A549 (cell line): Measurements from ENCODE around the gene C4BPB. TPM values are rescaled to one million over a fixed set of nuclear protein-coding genes. Genes with fewer than 3 reads are reported as not detected.

ENCODE experiments used
- ATAC-seq, 2 experiments: fragments of 200-7000 bp in 1 of 2; fragments of >200 bp in 1 of 2; cut with Nextera tagmentation in 1 of 2; cut with Tn5 transposase in 1 of 2; 3 replicates each; pipeline versions ENCODE4 v1.8.0 to v1.9.1; 2018 to 2020; ENCODE audit warnings: mild to moderate bottlenecking in 1 of 2, moderate library complexity in 1 of 2
- CTCF ChIA-PET: fragments of 300-600 bp; sonication (Branson Sonifier 250); formaldehyde crosslinking; extraction: SDS; loops from one replicate; lab custom pipeline; 2021; ENCODE audit warnings: antibody characterized with exemption, inconsistent platforms; lab: Yijun Ruan, JAX
- POLR2A ChIA-PET: fragments of 350-600 bp; formaldehyde crosslinking; extraction: SDS; loops from one replicate; lab custom pipeline; 2021; ENCODE audit warnings: antibody characterized with exemption, inconsistent platforms; lab: Yijun Ruan, JAX
- DNase-seq, 2 experiments: peaks; one replicate each; pipeline versions ENCODE4 v3.0.0 to v3.0.0-alpha.2; 2011 to 2016; ENCODE audit warnings: low read depth in 1 of 2, low spot score in 1 of 2
- FAIRE-seq: peaks from 2 replicates; lab custom pipeline; 2011; peaks lifted over from hg19 to GRCh38; lab: Jason Lieb, UNC
- H3K27ac ChIP-seq, 2 experiments: fragments of >200 bp; sonication (Bioruptor Twin); formaldehyde crosslinking; 3 replicates each; pipeline ENCODE4 v1.5.1; 2016 to 2017
- H3K4me1 ChIP-seq: fragments of >200 bp; sonication (Bioruptor Twin); formaldehyde crosslinking; 3 replicates; pipeline ENCODE4 v1.6.1; 2016
- H3K4me2 ChIP-seq: fragments of >200 bp; sonication (Bioruptor Twin); formaldehyde crosslinking; 3 replicates; pipeline ENCODE4 v1.6.1; 2016
- H3K4me3 ChIP-seq: fragments of >200 bp; sonication (Bioruptor Twin); formaldehyde crosslinking; 3 replicates; pipeline ENCODE4 v1.5.1; 2016
- H3K9me3 ChIP-seq: fragments of >200 bp; sonication (Bioruptor Twin); formaldehyde crosslinking; 3 replicates; pipeline ENCODE4 v1.6.1; 2016
- ATOH8 ChIP-seq: fragments of 250-450 bp; sonication (Bioruptor Pico); IDR thresholded peaks from 2 replicates; pipeline ENCODE4 v1.5.0; 2020; ENCODE audit warnings: low read depth, mild to moderate bottlenecking, moderate library complexity
- CBX8 ChIP-seq: fragments of 200-600 bp; sonication (generic); IDR thresholded peaks from 2 replicates; pipeline ENCODE4 v1.6.1; 2016
- CEBPB ChIP-seq, 2 experiments: fragments of >200 bp in 1 of 2; sonication (Bioruptor Twin) in 1 of 2; formaldehyde crosslinking in 1 of 2; IDR thresholded peaks; 2 replicates each; pipeline ENCODE4 v1.6.1; 2012 to 2016
- CHD4 ChIP-seq: fragments of 200-600 bp; sonication (generic); IDR thresholded peaks from 2 replicates; pipeline ENCODE4 v1.6.1; 2016; ENCODE audit warnings: antibody characterized with exemption, mild to moderate bottlenecking, borderline replicate concordance
- EHMT2 ChIP-seq: fragments of 200-600 bp; sonication (generic); IDR thresholded peaks from 2 replicates; pipeline ENCODE4 v1.6.1; 2016; ENCODE audit warnings: antibody characterized with exemption, low read depth, mild to moderate bottlenecking, moderate library complexity
- ELK1 ChIP-seq: fragments of 150-350 bp; IDR thresholded peaks from 2 replicates; pipeline ENCODE4 v1.6.1; 2014; ENCODE audit warnings: low read depth, mild to moderate bottlenecking, low read length
- FOSL2 ChIP-seq, 2 experiments: fragments of 450-650 bp in 1 of 2; fragments of >200 bp in 1 of 2; sonication (Bioruptor Twin) in 1 of 2; formaldehyde crosslinking; IDR thresholded peaks; 2 replicates each; pipeline versions ENCODE4 v1.5.0 to v1.6.1; 2016 to 2020; ENCODE audit warnings: mild to moderate bottlenecking in 1 of 2, moderate library complexity in 1 of 2
- JUN ChIP-seq, 2 experiments: fragments of >200 bp; sonication (Bioruptor Twin); formaldehyde crosslinking; IDR thresholded peaks; 2 replicates in 1 of 2; 3 replicates in 1 of 2; pipeline ENCODE4 v1.6.1; 2016 to 2017
- KDM1A ChIP-seq: fragments of 200-600 bp; sonication (generic); IDR thresholded peaks from 2 replicates; pipeline ENCODE4 v1.6.1; 2016; ENCODE audit warnings: low read depth, mild to moderate bottlenecking
- MAFK ChIP-seq: fragments of 450-650 bp; IDR thresholded peaks from 2 replicates; pipeline ENCODE4 v1.6.1; 2014; ENCODE audit not compliant: partially characterized antibody
- NR3C1 ChIP-seq: fragments of >200 bp; sonication (Bioruptor Twin); formaldehyde crosslinking; IDR thresholded peaks from 3 replicates; pipeline ENCODE4 v1.6.1; 2017
- PBX3 ChIP-seq: IDR thresholded peaks from 2 replicates; pipeline ENCODE4 v1.6.1; 2012
- PHF8 ChIP-seq: fragments of 200-600 bp; sonication (generic); IDR thresholded peaks from 2 replicates; pipeline ENCODE4 v1.6.1; 2016; ENCODE audit warnings: low read depth, mild to moderate bottlenecking, antibody characterized with exemption, moderate library complexity, borderline replicate concordance
- RCOR1 ChIP-seq: fragments of 150-350 bp; IDR thresholded peaks from 2 replicates; pipeline ENCODE4 v1.6.1; 2014; ENCODE audit warnings: antibody characterized with exemption, low read length, low read depth
- SMC3 ChIP-seq: fragments of >200 bp; sonication (Bioruptor Twin); formaldehyde crosslinking; IDR thresholded peaks from 3 replicates; pipeline ENCODE4 v1.6.1; 2018; ENCODE audit warnings: inconsistent platforms
- SREBF2 ChIP-seq: fragments of 450-650 bp; IDR thresholded peaks from 2 replicates; pipeline ENCODE4 v1.6.1; 2014; ENCODE audit warnings: mild to moderate bottlenecking, moderate library complexity
- USF2 ChIP-seq: fragments of 450-650 bp; IDR thresholded peaks from 2 replicates; pipeline ENCODE4 v1.6.1; 2014; ENCODE audit warnings: antibody characterized with exemption
- ZC3H11A ChIP-seq: fragments of 450-650 bp; IDR thresholded peaks from 2 replicates; pipeline ENCODE4 v1.6.1; 2014; ENCODE audit warnings: antibody characterized with exemption, mild to moderate bottlenecking
- ZNF302 ChIP-seq: fragments of 250-450 bp; sonication (Bioruptor Pico); IDR thresholded peaks from 2 replicates; pipeline ENCODE4 v1.9.0; 2021; ENCODE audit warnings: inconsistent platforms, mild to moderate bottlenecking, moderate library complexity
- ZSCAN20 ChIP-seq: fragments of 250-450 bp; sonication (Bioruptor Pico); IDR thresholded peaks from 2 replicates; pipeline ENCODE4 v1.8.0; 2022; ENCODE audit warnings: mild to moderate bottlenecking, moderate library complexity
- WGBS: methylation state at CpG from one replicate; pipeline ENCODE4 v1.1.6; 2017; ENCODE audit errors: missing lambda C conversion rate; 5-methylcytosine and 5-hydroxymethylcytosine counted together
- polyA plus RNA-seq, 4 experiments: library from polyadenylated mRNA; depleted of rRNA in 3 of 4; stranded (reverse); fragments of >200 nt; fragmentation: RNase III in 1 of 4; extraction: RNeasy Plus Mini Kit Qiagen cat#74134 plus additional on column Dnase treatment in 1 of 4; gene quantifications; 2 replicates in 3 of 4; 3 replicates in 1 of 4; pipeline ENCODE4 v1.2.3, GENCODE V29; 2011 to 2017
- TF ChIP-seq, protein P1 (sequence below): fragments of 250-450 bp; sonication (Bioruptor Pico); IDR thresholded peaks from 2 replicates; pipeline ENCODE4 v1.5.0; 2021; ENCODE audit warnings: mild to moderate bottlenecking, moderate library complexity, borderline replicate concordance
- TF ChIP-seq, protein P2 (sequence below): IDR thresholded peaks from 2 replicates; pipeline ENCODE4 v1.6.1; 2012; ENCODE audit warnings: low read depth, borderline replicate concordance

Gene C4BPB
- polyA plus RNA-seq, 2 of the 4 experiments (the other 2 are of a cell fraction) = 0.74 to 5.1 TPM

GRCh38 chr1:207059881-207060280, 28.8 kb upstream of the C4BPB start:
- Histone ChIP-seq H3K4me3 (no peak overlapping the region), H3K4me2 (no peak overlapping the region), H3K9me3 (no peaks in the 10 kb centered on the region), H3K27ac (no peak overlapping the region), H3K4me1 (no peaks in the 10 kb centered on the region)
- ATAC-seq = no peak
- ChIA-PET CTCF (interaction anchor here (0.6 to 2.6 kb wide), 7 partner anchors 10 to 633 kb away, joined by 3 to 11 read pairs (median 4); no protein-coding TSS in a partner anchor), POLR2A (no interaction called here)
- no peak for FAIRE-seq
- TF ChIP-seq RCOR1 = no peak
- no peak for TF ChIP-seq ZNF302 (CRISPR knock-in tag)
- TF ChIP-seq ATOH8 (CRISPR knock-in tag) = no peak
- TF ChIP-seq ELK1 = no peak
- TF ChIP-seq JUN (IDR thresholded peaks at IDR 0.05) = no peak
- TF ChIP-seq CEBPB (IDR thresholded peaks at IDR 0.05) = no peak
- TF ChIP-seq PBX3 = no peak
- no peak for TF ChIP-seq EHMT2
- TF ChIP-seq, all 56 proteins: peak for 0
- no peak for DNase-seq
- WGBS = 79% methylated on average over 4 of the region's 4 CpGs

GRCh38 chr1:207060596-207060995, 28.1 kb upstream of the C4BPB start:
- DNase-seq (no peak), ATAC-seq (no peak), FAIRE-seq (no peak)
- Histone ChIP-seq H3K9me3 (no peaks in the 10 kb centered on the region), H3K27ac (no peak overlapping the region), H3K4me1 (no peaks in the 10 kb centered on the region), H3K4me3 (no peak overlapping the region), H3K4me2 (no peak overlapping the region)
- no peak for TF ChIP-seq USF2
- no peak for TF ChIP-seq SREBF2
- TF ChIP-seq PHF8 = no peak
- TF ChIP-seq, protein P1, sequence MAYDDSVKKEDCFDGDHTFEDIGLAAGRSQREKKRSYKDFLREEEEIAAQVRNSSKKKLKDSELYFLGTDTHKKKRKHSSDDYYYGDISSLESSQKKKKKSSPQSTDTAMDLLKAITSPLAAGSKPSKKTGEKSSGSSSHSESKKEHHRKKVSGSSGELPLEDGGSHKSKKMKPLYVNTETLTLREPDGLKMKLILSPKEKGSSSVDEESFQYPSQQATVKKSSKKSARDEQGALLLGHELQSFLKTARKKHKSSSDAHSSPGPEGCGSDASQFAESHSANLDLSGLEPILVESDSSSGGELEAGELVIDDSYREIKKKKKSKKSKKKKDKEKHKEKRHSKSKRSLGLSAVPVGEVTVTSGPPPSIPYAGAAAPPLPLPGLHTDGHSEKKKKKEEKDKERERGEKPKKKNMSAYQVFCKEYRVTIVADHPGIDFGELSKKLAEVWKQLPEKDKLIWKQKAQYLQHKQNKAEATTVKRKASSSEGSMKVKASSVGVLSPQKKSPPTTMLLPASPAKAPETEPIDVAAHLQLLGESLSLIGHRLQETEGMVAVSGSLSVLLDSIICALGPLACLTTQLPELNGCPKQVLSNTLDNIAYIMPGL (CRISPR knock-in tag) = no peak
- no peak for TF ChIP-seq MAFK
- TF ChIP-seq RCOR1 = no peak
- no peak for TF ChIP-seq CHD4
- TF ChIP-seq NR3C1 = no peak
- TF ChIP-seq FOSL2 (IDR thresholded peaks at IDR 0.05) = no peak
- TF ChIP-seq FOSL2 (CRISPR knock-in tag; IDR thresholded peaks at IDR 0.05) = no peak
- no peak for TF ChIP-seq ZSCAN20 (CRISPR knock-in tag)
- no peak for TF ChIP-seq CBX8
- TF ChIP-seq ELK1 = no peak
- TF ChIP-seq KDM1A = no peak
- no peak for TF ChIP-seq SMC3
- TF ChIP-seq ZC3H11A = no peak
- TF ChIP-seq, protein P2, sequence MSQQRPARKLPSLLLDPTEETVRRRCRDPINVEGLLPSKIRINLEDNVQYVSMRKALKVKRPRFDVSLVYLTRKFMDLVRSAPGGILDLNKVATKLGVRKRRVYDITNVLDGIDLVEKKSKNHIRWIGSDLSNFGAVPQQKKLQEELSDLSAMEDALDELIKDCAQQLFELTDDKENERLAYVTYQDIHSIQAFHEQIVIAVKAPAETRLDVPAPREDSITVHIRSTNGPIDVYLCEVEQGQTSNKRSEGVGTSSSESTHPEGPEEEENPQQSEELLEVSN = no peak
- ChIA-PET POLR2A (no interaction called here), CTCF (interaction anchor here (0.6 to 2.6 kb wide), 4 partner anchors 10 to 632 kb away, joined by 3 to 11 read pairs (median 5); no protein-coding TSS in a partner anchor)
- 93% methylated on average over 3 of the region's 3 CpGs for WGBS
